GOT3 (cell line): Measurements from ENCODE around the gene DFFB.

ENCODE experiments used
- DNase-seq: peaks from one replicate; lab custom pipeline; 2025; ENCODE audit warnings: mixed read lengths; lab: John Stamatoyannopoulos, UW

Gene DFFB

DNA sequence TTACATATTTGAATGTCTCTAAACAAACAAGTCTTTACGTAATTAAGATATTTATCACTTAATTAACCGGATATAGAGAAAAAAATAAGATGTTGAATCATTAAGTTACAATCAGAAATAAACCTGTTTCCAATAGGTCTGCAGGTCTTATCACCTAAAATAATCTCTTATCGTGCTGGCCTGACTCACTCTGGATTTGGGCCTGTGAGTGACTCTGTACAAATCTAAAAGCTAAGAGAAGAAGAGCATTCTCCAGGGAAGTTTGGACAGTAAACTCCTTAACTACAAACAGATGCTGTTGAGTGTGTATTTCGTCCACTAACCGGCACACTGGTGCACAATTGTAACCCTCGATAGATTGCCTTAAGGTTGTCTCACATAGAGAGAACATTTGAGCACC, 25.6 kb upstream of the DFFB start:
- DNase-seq: no peak

DNA sequence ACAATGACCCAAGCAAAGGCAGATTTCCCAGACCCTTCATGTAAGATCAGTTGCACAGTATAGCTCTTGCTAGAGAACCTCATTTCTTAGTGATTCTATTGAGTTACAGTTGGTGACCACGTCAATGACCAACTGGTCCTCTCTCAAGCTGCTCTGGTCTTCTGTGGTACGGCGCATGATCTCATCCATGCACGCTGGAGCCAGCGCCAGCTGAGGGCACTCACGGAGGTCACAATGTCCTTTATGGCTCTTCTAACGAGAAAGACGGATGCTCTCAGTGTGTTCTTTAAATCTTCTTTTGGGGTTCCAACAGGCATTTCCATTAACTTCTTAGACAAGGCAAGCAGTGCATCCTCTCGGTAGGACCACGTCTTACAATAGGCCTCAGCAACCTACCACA, 22.6 kb upstream of the DFFB start:
- DNase-seq: no peak

DNA sequence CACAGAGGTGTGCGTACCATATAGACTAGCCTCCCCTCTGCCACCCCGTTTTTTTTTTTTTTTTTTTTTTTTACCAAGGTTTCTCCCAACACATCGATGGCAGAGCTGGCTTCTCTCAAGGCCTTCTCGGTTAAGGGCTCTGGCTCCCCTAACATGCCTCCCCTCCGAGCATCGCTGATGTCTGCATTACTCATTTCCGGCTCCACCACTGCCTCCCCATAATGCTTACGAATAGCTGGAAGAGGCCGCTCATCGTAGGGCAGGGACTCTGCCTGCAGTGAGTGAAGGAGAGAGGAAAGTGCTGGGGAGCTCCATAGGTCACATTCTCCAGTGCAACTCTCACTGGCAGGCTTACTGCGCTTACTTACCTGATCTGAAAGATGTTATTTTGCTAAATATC, 20.9 kb upstream of the DFFB start:
- DNase-seq: no peak

DNA sequence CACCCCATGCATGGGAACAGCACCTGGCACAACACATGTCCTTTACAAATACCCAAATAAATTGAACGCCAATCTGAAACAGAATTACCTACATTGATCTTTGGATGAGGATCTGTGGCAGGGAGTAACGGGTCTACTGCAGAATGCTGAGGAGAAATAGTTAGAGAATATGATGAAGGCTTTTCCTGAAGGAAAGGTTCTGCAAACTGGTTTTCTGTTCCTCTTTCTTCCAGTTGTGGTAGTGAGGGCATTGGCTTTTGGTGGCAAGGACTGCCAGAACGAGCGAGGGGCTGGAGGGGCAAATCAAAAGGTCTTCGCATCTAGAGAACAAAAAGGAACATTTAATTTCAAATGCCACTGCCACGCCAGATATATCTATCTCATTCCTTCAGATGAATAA, 20.1 kb upstream of the DFFB start:
- no peak for DNase-seq

DNA sequence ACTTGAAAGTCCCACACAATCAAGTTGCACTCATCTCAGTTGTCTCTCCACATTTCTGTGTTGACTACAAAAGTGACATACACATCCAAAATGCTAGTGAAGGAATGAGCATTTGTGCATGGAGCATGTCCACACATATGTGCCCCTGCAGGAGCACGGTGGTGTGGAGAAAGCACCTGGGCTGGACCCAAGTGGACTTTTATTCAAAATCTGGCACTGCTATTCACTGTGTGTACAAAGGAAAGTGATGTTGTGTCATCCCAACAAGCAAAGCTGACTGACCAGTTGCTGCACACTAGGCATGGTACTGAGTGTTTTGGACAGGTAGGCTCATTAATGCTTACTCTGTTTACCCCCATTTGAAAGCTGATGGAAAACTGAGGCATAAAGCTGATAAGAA, 19.6 kb upstream of the DFFB start:
- no peak for DNase-seq

DNA sequence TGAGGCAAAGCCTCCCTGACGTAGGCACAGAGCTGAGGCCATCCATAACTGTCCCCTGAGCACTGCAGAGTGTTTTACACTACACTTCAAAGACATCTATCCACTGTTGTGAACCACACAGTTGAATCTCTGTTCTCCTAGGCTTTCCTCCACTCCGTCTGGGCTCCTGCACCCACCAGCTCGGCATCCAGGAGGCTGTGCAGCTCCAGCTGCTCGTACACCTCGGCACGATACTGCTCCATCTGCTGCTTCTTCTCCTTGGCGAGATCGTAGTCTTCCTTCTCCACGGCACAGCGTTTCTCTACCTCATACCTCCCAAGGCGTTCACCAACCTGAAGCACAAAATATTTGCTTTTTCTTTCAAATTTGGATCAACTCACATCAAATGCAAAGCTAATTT, 18.5 kb upstream of the DFFB start:
- DNase-seq: no peak

DNA sequence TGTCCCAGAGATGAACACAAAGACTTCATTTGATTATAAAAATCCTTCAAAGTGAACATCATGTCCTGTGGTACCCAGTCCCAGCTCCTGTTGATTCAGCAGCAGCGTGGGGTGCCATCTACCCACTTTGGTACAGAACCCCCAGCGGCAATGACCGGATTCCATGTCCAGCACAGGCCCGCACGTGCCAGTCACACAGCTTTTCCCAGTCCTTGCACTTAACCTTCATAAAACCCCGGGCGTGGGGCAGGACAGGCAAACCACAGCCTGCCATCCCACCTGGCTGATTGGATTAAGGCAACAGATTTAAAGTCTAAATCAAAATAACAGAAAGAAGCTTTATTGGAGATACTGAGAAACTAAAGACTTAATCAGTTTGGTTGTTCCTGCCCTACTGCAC, 15.8 kb upstream of the DFFB start:
- DNase-seq: no peak

DNA sequence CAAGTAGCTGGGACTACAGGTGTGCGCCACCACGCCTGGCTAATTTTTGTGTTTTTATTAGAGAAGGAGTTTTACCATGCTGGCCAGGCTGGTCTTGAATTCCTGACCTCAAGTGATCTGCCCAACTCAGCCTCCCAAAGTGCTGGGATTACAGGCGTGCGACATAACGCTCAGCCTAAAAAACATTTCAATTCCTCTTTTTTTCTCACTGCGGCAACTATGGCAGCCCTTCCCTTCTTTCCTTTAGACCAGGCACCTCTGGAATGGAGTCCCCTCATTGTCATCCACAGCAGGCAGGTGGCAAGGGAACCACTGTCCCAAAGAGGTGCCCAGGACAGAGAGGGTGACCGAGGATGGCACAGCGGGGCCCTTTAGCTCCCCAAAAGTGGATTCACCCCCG, 14.4 kb upstream of the DFFB start:
- DNase-seq: no peak

DNA sequence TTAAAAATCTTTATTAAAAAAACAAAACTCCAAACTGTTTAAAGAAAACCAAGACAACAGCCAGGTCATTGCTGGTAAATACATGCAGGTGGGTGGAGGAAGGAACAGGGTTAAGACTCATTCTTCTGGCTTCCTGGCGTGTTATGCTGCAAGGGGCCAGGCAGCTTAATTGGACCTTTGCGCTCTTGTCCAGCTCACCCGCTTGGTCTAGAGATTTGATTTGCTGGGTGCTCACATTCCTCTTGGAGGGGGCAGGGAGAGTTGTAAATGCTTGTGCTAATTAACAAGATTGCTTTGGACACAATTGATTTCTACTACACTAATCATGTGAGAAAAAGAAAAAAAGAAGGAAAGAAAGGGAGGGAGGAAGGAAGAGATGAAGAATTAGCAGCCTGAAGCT, 10.7 kb upstream of the DFFB start:
- DNase-seq: no peak

DNA sequence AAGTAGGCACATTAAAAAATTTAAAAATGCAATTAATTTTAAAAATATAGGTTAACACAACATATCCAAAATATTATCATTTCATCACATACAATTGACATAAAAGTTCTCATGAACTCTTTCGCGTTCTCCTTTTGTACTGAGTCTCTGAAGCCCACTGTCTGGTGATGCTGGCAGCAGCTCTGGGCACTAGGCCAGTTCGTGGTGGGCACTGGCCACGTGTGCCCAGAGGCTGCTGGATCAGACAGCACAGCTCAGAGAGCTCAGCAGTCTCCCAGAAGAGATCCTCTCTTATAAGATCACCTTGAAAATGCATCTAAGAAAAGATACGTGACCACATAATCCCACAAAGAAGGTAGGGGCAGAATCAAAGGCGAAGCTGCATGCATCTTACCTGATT, 10.2 kb upstream of the DFFB start:
- DNase-seq: no peak

DNA sequence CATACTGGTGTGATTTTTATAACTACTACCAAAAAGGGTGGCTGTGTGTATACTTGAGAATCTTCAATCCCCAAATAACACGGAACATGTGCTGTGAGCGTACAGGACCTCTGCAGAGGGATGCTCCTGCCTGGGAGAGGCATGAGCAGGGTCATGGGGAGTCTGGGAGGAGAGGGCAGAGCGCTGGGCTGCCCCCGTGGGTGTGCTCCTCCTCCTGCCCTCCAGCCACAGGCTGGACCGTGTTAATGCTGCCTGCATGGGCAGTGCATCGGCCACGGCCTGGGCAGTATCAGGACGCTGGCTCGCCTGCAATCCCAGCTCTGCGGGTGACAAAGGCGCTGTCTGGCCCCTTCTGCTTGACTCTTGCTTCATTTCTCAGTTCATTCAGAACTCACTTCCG, 6.4 kb upstream of the DFFB start:
- DNase-seq: no peak

DNA sequence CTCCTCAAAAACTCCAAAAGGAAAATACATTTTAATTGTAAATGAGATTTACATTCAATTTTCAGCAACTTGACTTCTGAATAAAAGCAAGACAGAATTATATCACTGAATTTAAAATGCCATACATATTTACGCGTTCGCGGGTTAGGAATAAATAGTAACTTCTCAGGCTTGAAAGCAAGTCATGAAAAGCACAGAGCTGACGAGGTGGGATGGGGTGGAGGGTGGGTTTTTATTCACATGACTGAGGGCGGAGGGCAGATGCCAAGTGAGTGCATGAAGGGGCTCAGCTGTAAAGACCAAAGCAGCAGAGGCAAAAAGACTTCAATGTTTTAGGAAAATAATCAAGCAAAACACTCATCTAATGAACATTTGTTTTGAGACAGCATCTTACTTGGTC, 6.0 kb upstream of the DFFB start:
- DNase-seq: no peak

DNA sequence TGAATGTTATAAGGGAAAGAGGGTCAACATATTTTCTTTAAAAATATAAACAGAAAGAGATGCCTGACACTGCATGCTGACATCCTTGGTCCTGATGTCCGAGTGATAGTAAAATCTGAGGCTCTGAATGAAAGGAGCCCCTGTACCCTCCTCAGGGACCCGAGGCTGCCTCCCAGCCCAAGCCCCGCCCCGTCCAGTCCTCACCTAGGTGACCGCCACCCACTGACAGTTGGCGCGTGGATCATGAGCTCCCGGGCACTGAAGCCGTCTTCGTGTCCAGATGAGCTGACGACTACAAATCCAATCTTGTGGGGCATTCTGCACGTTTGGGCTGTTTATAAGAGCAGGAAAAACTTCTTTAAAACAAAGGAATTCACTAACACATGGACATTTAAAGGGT, 5.2 kb upstream of the DFFB start:
- no peak for DNase-seq

DNA sequence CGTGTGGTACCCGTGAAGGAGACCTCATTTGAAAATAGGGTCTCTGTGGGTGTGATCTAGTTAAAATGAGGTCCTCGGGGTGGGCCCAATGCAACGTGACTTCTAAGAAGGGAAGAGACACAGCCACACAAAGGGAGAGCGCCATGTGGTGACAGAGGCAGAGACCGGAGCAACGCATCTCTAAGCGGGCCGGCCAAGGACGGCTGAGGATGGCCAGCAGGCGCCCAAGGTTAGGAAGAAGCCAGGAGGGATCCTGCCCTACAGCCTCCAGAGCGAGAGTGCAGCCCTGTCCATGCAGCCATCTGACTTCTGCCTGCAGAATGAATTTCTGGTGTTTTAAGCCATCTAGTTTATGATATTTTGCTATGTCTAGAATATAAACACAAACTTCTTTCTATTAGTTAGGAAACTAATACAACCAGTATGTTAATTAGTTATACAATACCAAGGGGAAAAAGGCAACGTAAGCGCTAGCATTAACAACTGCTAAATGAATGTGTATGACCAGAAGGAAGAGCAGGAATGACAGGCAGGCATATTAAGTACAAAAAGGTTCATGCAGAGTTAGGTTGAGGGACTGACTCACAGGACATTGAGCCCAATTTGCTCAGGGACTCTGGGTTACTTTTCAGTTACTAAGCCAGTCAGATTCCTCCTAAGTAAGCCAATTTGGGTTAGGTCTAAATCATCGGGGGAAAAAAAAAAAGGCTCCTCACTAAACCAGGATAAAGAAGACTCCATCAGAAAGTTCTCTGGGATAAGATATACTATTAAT, 4.4 kb upstream of the DFFB start:
- no peak for DNase-seq

DNA sequence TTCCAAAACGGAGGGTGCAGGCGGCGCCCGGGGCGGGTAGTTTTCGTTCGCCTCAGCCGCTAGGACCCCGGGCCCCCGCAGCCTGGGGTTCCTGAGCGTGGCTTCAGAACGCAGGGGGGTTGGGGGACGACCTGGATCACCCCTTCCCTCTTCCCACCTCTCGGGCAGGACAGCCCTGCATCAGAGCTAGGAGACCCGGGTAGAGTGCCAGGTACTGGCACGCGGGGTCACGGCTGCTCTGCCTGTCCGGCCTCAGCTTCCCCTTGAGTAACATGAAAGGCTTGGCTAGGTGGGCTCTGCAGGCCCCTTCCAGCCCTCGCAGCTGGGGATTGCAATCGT, 484 bp downstream of the DFFB start:
- no peak for DNase-seq

DNA sequence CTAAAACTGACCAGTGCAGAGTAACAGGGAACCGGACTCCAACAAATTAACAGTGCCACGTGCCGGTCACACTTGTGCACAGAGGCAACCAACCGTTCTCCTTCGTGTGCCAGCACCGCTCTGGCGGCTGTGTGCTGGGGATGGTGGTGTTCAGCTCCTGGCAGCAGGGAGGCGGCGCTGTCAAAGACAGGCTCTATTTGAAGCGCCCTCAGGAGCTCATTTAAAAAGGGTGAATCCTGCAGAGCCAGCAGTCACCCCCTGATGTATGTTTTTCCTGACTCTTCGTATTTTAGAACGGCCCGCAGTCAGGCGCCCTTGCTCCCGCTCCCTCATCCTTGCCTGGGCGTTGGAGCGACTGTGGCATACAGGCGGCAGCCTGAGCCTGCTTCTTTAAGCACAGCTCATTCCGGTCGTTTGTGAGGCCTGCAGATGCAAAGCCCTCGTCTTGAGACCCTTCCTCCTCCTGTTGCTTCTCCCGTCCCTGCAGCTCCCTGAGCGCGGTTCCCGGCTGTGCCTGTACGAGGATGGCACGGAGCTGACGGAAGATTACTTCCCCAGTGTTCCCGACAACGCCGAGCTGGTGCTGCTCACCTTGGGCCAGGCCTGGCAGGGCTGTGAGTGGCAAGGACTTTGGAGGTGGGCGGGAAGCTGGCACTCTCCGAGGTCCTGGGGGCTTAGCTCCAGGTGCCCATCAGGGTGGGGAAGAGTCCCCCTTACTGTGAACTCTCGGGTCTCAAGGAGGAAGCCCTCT, 1.1 kb downstream of the DFFB start:
- no peak for DNase-seq

DNA sequence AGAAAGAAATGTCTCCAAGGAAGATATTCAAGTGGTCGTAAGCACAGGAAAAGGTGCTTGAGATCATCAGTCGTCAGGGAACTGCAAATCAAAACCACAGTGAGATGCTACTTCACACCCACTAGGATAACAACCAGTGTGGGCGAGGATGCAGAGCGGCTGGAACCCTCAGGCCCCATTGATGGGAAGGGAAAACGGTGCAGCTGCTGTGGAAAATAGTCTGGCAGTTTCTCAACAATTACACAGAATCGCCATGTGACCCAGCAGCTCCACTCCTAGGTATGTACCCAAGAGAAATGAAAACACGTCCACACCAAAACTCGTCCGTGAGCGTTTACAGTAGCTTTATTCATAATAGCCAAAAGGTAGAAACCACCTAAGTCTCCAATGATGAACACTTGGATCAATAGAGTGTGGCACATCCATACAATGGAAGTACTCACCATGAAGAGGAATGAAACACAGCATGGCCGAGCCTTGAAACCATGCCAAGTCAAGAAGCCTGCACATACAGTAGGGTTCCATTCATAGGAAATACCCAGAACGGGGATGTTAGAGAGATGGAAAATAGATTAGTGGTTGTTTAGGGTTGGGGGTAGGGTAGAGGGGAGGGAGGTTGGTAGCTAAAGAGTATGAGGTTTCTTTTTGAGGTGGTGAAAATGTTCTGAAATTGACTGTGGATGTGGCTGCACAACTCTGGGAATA, 6.1 kb downstream of the DFFB start:
- DNase-seq: no peak

DNA sequence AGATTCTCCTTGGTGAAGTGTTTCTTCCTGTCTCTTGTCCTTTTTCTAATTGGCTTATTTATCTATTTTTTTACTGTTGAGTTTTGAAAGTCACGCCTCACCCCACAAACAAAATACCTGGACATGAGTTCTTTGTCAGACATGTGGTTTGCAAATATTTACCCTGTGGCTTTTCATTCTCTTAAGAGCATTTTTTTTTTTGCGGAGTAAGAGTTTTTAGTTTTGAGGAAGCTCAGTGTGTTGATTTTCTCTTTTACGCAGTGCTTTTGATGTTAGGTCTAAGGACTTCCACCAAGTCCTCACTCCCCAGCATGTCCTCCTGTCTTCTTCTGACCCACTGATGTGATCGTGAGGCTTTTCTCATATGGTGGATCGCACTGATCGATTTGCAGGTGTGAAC, 7.6 kb downstream of the DFFB start:
- DNase-seq: no peak

DNA sequence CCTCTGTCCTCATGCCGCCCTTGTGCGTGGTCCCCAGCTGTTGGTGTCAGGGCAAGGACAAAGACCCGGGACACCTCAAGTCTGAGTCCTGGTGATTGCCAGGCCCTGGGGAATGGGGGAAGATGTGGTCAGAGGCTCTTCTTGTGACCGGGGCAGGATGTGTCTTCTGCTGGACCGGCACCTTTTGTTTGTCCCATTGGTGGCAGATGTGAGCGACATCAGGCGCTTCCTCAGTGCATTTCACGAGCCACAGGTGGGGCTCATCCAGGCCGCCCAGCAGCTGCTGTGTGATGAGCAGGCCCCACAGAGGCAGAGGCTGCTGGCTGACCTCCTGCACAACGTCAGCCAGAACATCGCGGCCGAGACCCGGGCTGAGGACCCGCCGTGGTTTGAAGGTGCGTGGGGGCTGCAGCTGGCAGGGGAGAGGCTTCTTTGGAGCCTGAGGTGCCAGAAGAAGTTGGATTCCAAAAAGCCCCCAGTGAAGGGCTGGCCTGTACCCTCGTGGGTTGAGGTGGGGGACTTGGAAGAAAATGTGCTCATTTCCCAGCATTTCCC, 8.4 kb downstream of the DFFB start:
- no peak for DNase-seq

DNA sequence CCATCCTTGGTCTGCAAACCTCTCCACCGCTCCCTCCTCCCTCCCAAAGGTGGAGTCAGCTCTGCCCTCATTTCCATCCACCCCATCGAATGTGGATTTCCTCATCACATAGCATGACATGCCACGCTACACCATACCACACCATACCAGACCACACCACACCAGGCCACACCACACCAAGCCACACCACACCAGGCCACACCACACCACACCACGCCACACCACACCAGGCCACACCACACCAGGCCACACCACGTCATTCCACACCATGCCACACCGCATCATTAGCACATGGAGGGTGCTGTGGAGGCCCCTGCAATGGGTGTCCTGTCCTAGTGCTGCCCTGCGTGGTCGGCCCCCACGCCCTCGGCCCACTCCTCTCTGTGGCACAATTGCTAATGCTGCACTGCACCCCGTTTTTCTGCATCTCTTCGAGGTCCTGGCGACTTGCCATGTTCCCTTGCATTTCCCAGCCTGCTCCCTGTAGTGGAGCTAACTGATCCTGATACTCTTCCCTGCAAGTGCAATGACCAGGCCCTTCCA, 11.3 kb downstream of the DFFB start:
- no peak for DNase-seq

DNA sequence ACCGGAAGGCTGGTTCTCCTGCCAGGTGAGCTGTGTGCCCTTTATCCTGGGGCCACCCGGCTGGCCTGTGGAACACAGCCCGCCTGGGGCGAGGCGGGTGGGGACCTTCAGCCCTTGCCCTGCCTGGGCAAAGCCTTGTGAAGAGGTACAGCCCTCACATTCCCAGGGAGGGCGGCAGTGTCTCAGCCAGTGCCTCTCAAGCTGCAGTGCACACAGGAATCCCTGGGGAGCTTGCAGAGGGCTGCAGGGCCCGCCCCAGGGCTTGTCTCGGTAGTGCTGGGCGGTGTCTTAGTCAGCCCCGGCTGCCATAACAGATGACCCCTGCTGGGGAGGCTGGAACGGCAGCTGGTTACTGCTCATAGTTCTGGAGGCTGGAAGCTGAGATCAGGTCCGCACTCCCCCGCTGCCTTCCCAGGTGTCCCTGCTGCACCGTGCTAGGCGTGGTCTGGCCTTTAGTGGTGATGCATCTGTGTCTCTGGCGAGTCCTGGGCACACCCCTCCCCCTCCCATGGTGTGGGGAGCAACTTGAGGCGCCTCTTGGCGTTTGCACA, 12.6 kb downstream of the DFFB start:
- no peak for DNase-seq

DNA sequence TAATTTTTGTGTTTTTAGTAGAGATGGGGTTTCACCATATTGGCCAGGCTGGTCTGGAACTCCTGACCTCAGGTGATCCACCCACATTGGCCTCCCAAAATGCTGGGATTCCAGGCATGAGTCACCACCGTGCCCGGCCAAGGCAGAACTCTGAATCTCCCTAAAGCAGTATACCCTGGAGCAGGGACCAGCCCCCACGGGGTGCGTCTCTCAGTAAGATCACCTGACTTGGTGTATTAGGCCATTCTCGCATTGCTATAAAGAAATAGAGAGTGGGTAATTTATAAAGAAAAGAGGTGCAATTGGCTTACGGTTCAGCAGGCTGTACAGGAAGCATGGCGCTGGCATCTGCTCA, 14.2 kb downstream of the DFFB start:
- DNase-seq: no peak

DNA sequence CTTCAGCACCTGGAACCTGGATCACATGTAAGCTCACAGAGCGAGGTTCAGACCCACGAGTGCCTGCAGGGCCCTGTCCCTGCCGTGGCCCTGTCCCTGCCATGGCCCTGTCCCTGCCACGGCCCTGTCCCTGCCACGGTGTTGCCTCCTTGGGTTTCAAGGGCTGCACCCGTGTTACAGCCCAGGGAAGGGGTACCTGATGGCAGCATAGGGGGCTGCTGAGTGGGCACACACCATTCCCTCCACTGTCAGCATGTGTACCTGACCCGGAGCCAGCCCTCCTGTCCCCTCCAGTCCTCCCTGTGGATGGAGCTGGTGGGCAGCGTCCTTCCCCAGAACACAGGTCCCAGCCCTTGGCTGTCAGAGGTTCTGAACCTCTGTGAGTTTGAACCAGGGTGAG, 15.3 kb downstream of the DFFB start:
- DNase-seq: no peak
